Prostate gland (tissue), 2 donors: ENCODE measurements around the gene DDAH1.

Experiments used
- POLR2A ChIP-seq: fragments of 450-650 bp; IDR thresholded peaks from one replicate; pipeline ENCODE4 v1.6.1; 2016; ENCODE audit warnings: antibody characterized with exemption, mild to moderate bottlenecking
- POLR2AphosphoS5 ChIP-seq: sonication (generic); formaldehyde crosslinking; IDR thresholded peaks from one replicate; pipeline ENCODE4 v1.6.1; 2017; ENCODE audit warnings: antibody characterized with exemption
- TF ChIP-seq, protein P1 (sequence below), 4 experiments: fragments of 200-600 bp in 2 of 4; fragments of 450-650 bp in 2 of 4; sonication (generic) in 2 of 4; IDR thresholded peaks; 1 replicate in 3 of 4; 2 replicates in 1 of 4; pipeline ENCODE4 v1.5.1; 2016 to 2019; ENCODE audit warnings: antibody characterized with exemption in 4 of 4, mild to moderate bottlenecking in 2 of 4, moderate library complexity in 2 of 4

GRCh38 chr1:85343612-85344255, 121.2 kb downstream of the DDAH1 start:
- TF ChIP-seq, protein P1, sequence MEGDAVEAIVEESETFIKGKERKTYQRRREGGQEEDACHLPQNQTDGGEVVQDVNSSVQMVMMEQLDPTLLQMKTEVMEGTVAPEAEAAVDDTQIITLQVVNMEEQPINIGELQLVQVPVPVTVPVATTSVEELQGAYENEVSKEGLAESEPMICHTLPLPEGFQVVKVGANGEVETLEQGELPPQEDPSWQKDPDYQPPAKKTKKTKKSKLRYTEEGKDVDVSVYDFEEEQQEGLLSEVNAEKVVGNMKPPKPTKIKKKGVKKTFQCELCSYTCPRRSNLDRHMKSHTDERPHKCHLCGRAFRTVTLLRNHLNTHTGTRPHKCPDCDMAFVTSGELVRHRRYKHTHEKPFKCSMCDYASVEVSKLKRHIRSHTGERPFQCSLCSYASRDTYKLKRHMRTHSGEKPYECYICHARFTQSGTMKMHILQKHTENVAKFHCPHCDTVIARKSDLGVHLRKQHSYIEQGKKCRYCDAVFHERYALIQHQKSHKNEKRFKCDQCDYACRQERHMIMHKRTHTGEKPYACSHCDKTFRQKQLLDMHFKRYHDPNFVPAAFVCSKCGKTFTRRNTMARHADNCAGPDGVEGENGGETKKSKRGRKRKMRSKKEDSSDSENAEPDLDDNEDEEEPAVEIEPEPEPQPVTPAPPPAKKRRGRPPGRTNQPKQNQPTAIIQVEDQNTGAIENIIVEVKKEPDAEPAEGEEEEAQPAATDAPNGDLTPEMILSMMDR (IDR thresholded peaks at IDR 0.05) = no peak
- TF ChIP-seq POLR2AphosphoS5 (no peak), POLR2A (no peak)
